H1 (cell line): ENCODE results near the gene RIBC2.

Experiments used
- EZH2 ChIP-seq: fragments of 200-600 bp; sonication (generic); IDR thresholded peaks from 2 replicates; pipeline ENCODE4 v1.7.1; 2012; ENCODE audit warnings: low read depth, mild to moderate bottlenecking, moderate library complexity, low read length, inconsistent platforms; ENCODE audit not compliant: severe bottlenecking
- POLR2A ChIP-seq, 2 experiments: IDR thresholded peaks; 1 replicate in 1 of 2; 2 replicates in 1 of 2; pipeline ENCODE4 v1.6.1; 2011; ENCODE audit warnings: low read depth in 2 of 2, low read length in 2 of 2, mild to moderate bottlenecking in 2 of 2; ENCODE audit errors: control extremely low read depth in 1 of 2
- TF ChIP-seq, protein P1 (sequence below), 3 experiments: IDR thresholded peaks; 1 replicate in 2 of 3; 2 replicates in 1 of 3; pipeline versions ENCODE4 v1.5.1 to v1.6.1; 2011; ENCODE audit warnings: low read length in 3 of 3, mild to moderate bottlenecking in 3 of 3, inconsistent platforms in 2 of 3, low read depth in 1 of 3, moderate library complexity in 1 of 3; ENCODE audit not compliant: insufficient read depth in 1 of 3; ENCODE audit errors: control extremely low read depth in 1 of 3

DNA sequence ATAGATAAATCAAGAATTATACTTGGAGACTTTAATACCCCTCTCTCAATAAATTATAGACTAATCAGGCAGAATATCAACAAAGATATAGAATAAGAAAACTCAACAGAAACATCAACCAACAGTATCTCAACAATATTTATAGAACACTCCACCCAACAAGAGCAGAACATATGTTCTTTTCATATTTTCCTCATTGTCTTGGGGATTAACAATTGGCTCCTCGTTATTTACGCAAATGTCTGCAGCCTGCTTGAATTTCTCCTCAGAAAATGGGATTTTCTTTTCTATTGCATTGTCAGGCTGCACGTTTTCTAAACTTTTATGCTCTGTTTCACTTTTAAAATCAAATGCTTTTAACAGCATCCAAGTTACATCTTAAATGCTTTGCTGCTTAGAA is 52.1 kb downstream of the RIBC2 start:
- TF ChIP-seq EZH2 (no peak), POLR2A (IDR thresholded peaks at IDR 0.05; ENCODE audit: control extremely low read depth in 1 of 2, low read depth in 2 of 2, low read length in 2 of 2) (no peak)
- TF ChIP-seq, protein P1, sequence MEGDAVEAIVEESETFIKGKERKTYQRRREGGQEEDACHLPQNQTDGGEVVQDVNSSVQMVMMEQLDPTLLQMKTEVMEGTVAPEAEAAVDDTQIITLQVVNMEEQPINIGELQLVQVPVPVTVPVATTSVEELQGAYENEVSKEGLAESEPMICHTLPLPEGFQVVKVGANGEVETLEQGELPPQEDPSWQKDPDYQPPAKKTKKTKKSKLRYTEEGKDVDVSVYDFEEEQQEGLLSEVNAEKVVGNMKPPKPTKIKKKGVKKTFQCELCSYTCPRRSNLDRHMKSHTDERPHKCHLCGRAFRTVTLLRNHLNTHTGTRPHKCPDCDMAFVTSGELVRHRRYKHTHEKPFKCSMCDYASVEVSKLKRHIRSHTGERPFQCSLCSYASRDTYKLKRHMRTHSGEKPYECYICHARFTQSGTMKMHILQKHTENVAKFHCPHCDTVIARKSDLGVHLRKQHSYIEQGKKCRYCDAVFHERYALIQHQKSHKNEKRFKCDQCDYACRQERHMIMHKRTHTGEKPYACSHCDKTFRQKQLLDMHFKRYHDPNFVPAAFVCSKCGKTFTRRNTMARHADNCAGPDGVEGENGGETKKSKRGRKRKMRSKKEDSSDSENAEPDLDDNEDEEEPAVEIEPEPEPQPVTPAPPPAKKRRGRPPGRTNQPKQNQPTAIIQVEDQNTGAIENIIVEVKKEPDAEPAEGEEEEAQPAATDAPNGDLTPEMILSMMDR (IDR thresholded peaks at IDR 0.05; ENCODE audit: control extremely low read depth in 1 of 3, insufficient read depth in 1 of 3, low read depth in 1 of 3, low read length in 3 of 3): no peak
